Dermis blood vessel endothelial cell (primary cell): ENCODE data around the gene ZFAND6. TPM values are rescaled to one million over a fixed set of nuclear protein-coding genes. Genes with fewer than 3 reads are reported as not detected.

Experiments
- DNase-seq: peaks from one replicate; pipeline ENCODE4 v3.0.0; 2010
- total RNA-seq: library from RNA; depleted of rRNA; stranded (reverse); fragments of >200 nt; gene quantifications from 2 replicates; pipeline ENCODE4 v1.2.3, GENCODE V29; 2014

Gene ZFAND6
- total RNA-seq, 1 donor from 2014 or later = 144 TPM

GRCh38 chr15:80052597-80053304 is 6.7 kb upstream of the ZFAND6 start:
- DNase-seq = no peak

DNA sequence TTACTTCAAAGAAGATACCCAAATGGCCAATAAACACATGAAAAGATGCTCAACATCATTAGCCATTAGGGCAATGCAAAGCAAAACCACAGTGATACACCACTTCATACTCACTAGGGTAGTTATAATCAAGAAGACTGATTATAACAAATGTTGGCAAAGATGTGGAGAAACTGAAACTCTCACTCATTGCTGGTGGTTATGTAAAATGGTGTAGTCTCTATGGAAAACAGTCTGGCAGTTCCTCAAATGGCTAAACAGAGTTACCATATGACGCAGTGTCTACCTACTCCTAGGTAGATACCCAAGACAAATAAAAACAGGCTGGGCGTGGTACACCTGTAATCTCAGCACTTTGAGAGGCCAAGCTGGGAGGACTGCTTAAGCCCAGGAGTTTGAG is 3.5 kb upstream of the ZFAND6 start:
- no peak for DNase-seq

DNA sequence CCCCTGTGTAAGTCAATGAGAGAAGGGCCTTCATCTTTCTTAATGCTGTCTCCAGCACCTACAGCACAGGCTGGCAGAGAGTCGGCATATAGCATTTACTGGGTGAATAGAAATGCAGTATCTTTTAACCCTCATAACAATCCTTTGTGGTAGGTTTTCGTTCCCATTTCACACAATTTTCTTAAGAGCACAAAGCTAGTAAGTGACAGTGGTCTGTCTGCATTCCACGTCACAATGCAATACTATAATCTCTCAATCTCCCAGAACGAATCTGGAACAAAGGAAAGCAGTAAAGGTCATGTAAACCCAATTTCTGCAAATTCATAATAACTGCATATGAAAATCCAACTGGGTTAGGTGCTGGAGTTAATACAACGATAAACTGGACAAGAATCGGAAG is 1.4 kb upstream of the ZFAND6 start:
- DNase-seq = no peak

GRCh38 chr15:80059786-80060355 is 395 bp downstream of the ZFAND6 start:
- DNase-seq = peak; percentile 58

DNA sequence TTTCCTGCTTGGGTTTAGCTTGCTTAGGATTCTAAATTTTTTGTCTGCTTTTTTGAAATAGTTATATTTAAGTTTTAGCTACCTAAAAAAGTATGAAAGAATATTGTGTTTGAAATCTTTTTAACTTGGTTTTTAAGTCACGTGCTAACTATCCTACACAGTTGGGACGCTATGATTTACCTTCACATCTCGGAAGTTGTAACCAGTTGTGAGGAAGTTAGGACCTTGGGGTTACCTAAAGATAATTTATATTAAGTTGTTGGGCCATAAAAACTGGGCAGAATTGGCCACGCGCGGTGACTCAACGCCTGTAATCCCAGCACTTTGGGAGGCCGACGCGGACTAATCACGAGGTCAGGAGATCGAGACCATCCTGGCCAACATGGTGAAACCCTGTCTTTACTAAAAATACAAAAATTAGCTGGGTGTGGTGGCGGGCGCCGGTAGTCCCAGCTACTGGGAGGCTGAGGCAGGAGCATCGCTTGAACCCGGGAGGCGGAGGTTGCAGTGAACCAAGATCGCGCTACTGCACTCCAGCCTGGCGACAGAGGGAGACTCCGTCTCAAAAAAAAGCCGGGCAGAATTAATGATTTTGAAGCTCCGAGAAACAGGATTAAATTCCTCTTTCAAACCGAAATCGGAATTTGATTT is 1.0 kb downstream of the ZFAND6 start:
- peak; percentile 58 for DNase-seq

- DNase-seq = no peak
Measured at GRCh38 chr15:80061582-80061981, 2.1 kb downstream of the ZFAND6 start.

GRCh38 chr15:80066912-80067311 is 7.4 kb downstream of the ZFAND6 start:
- no peak for DNase-seq

- DNase-seq = no peak
Measured at GRCh38 chr15:80068578-80068977, 9.1 kb downstream of the ZFAND6 start.

DNA sequence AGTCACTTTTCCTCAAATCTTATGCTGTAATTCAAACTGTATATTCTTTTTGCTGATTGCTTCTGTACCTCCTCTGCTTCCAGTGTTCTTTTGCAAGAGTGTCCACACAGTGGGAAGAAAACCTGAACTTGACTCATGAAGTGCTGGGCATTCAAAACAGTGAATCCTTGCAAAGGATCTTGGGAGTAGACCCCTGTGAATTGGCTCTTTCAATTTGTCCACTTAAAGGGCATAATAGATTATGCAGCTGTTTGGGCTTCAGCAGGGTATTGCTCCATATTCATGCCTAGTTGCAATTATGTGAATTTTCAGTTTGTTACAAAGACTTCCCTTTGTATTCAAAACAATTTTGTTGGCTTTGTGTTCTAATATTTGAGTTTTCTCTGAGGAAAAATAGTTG is 11.4 kb downstream of the ZFAND6 start:
- DNase-seq = no peak

DNA sequence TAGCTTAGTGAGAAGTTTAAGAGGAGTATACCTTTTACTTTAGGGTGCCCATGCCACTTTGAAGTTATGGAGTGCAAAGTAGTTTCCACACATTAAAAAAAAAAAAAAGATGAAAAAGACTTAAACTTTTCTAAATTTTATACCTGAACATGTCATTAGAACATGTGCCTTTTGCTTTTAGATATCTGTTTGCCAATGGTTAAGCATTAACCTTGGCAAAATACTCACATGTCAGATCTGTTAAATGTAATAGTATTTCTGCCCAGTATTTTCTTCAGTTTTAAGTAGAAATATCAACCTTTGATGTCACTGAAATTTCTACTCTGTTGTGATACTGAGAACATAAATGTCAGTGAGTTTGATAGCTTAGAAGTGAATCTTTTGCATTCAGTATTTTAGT is 12.2 kb downstream of the ZFAND6 start:
- no peak for DNase-seq

GRCh38 chr15:80072285-80072994 is 13.0 kb downstream of the ZFAND6 start:
- DNase-seq = peak; percentile 93

DNA sequence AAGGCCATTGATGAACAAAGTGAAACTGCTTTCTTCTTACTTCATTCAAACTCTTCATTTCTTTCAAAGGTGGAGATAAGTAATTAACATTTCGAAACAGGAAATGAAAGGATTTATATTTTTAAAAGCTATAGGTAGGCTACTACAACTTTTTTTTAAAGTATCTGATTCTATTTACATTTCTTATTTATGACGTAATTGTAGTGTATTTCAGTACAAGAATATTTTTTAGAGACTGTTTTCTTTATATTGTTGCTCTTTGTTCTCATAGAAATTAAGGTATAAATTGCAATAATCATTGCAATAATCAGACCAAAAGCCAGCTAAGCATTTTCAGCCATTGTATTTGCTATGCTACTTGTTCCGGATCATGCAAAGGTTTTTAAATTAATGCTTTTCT is 13.7 kb downstream of the ZFAND6 start:
- DNase-seq = no peak

- DNase-seq = no peak
Measured at GRCh38 chr15:80076321-80077318, 17.1 kb downstream of the ZFAND6 start.

GRCh38 chr15:80081390-80081789 is 21.9 kb downstream of the ZFAND6 start:
- no peak for DNase-seq

DNA sequence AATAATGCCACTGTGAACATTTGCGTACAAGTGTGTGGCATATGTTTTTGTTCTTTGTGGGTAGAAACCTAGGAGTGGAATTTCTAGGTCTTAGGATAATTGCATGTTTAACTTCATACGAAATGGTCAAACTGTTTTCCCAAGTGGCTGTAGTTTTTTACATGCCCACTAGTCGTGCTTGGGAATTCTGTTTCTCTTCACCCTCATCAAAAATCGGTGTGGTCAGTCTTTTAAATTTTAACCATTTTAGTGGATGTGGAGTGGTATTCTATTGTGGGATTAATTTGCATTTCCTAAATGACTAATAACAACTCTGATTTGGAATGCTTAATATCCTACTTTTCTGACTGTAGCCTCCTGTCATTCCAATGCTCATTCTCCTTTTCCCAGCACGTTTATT is 27.6 kb downstream of the ZFAND6 start:
- DNase-seq = no peak

- no peak for DNase-seq
Measured at GRCh38 chr15:80090041-80090440, 30.6 kb downstream of the ZFAND6 start.

DNA sequence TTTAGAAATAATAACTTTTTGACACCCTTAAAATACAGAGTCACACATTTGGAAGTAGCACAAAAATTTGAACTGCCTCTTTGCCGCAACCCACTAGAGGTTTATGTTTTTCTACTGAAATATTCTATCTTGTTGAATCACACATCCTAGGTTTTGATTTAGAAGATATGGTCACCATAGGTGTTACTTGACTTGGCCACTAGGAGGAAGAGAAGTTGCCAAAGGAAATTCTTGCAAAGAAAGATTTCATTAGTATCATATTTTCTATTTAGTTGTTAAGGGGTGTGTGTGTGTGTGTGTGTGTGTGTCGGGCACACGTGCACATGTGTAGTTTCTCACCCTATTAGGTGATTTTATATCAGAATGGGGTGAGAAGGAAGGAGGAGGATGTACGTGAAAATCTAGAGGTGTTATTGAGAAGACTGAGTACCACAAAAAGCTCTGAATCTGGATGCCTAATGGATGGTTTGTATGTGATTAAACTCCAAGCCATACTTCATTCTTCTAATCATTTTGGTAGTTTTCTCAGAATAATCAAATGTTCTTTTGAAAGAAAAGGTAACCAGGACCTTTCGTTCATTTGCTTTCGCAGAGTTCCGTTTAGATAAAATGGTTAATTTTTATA is 31.5 kb downstream of the ZFAND6 start:
- no peak for DNase-seq

DNA sequence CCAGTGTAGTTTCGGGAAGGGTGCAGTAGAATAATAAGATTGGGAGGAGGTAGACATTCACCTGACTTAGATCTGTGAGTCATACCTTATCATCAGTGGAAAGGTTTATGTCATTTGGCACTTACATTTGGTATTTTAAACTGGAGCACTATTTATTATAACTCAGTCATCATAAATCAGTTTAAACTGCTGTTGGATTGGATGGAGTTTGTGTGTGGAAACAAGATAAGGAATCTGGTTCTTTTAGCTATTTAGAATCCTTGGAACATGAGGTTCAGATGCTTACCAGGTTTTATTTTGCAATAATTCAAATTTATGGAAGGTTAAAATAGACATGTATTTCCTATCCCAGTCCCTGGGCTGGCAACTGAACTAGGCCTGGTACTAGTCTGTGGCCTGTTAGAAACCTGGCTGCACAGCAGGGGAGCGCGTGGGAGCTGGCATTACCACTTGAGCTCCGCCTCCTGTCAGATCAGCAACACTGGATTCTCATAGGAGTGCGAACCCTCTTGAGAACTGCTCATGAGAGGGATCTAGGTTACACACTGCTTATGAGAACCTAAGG is 34.5 kb downstream of the ZFAND6 start:
- DNase-seq = peak; percentile 20

GRCh38 chr15:80095511-80095910 is 36.0 kb downstream of the ZFAND6 start:
- DNase-seq = no peak

DNA sequence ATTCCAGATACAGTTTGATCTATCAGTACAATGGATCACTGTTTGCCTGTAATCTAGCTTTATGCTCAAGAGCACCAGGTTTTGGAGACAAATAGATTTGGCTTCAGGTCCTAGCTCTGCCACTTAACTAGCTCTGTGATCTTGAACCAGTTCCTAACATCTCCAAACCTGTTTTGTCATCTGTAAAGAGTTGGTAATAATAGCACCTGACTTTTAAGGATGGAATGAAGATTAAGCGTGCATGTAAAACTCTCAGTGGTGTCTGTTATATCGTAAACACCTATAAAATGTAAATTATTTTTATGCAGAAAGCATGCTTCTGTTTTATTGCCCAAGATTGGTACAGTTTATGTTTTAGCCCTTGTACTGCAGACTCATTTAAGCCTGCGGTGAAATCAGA is 36.5 kb downstream of the ZFAND6 start:
- DNase-seq = no peak

GRCh38 chr15:80098341-80098740 is 38.9 kb downstream of the ZFAND6 start:
- DNase-seq = no peak
